Measurements from ENCODE around the gene MYOG. TPM values are rescaled to one million over a fixed set of nuclear protein-coding genes. Genes with fewer than 3 reads are reported as not detected.

Gene MYOG
- total and polyA plus RNA-seq, 2 donors (not counting 1 experiment from before 2014, with no cell fraction given): not detected

DNA sequence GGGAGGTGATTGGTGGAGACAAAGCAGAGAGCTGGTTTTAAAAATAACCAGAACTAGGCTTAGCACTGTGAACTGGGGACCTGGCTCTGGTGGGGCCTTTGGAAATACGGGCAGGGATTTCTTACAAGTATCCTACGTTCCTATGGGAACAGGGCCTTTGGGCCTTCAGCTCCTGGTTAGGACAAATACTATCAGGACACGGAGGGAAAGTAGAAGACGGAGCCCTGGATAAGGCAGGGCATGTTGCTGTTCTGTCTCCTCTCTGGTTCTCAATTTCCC, 5.3 kb upstream of the MYOG start:
- Mint-ChIP-seq H3K4me3 (no peak overlapping the region), H3K27me3 (peaks cover 35% of the 10 kb centered on the region), H3K4me1 (no peaks in the 10 kb centered on the region), H3K9me3 (ENCODE audit: insufficient read depth) (peaks cover 14% of the 10 kb centered on the region), H3K27ac (no peak overlapping the region)
- Histone ChIP-seq H3K4me3 (ENCODE audit: control extremely low read depth in 1 of 5, extremely low read depth in 1 of 5, insufficient read depth in 1 of 5, low read depth in 2 of 5, low read length in 4 of 5) (no peak overlapping the region), H3K27ac (ENCODE audit: low read length in 2 of 2) (no peak overlapping the region), H3K79me2 (ENCODE audit: control insufficient read depth, insufficient read depth, low read length) (no peaks in the 10 kb centered on the region), H4K20me1 (ENCODE audit: control insufficient read depth, insufficient read depth, low read length, poor library complexity, severe bottlenecking) (no peaks in the 10 kb centered on the region), H3K4me2 (replicated peaks; ENCODE audit: low read depth, low read length, poor library complexity, severe bottlenecking) (no peak overlapping the region), H3K4me1 (ENCODE audit: control insufficient read depth in 2 of 2, insufficient read depth in 2 of 2, low read length in 2 of 2) (no peaks in the 10 kb centered on the region), H3K36me3 (replicated peaks in 1 of 2; ENCODE audit: control extremely low read depth in 1 of 2, control insufficient read depth in 1 of 2, extremely low read depth in 1 of 2, insufficient read depth in 2 of 2, low read length in 1 of 2) (no peaks in the 10 kb centered on the region), H3K9ac (ENCODE audit: low read length) (no peak overlapping the region), H2AFZ (ENCODE audit: insufficient read depth, low read depth, low read length, poor library complexity, severe bottlenecking) (no peak overlapping the region), H3K9me3 (ENCODE audit: control extremely low read depth in 1 of 3, control insufficient read depth in 2 of 3, insufficient read depth in 1 of 3, low read length in 2 of 3) (peaks cover 6 to 17% (median 8%) of the 10 kb centered on the region in 3 donors), H3K27me3 (replicated peaks in 1 of 4; ENCODE audit: control extremely low read depth in 1 of 4, control insufficient read depth in 3 of 4, insufficient read depth in 4 of 4, low read length in 3 of 4) (peaks cover 0 to 3% (median 1%) of the 10 kb centered on the region in 4 experiments)
- TF ChIP-seq, protein P1, sequence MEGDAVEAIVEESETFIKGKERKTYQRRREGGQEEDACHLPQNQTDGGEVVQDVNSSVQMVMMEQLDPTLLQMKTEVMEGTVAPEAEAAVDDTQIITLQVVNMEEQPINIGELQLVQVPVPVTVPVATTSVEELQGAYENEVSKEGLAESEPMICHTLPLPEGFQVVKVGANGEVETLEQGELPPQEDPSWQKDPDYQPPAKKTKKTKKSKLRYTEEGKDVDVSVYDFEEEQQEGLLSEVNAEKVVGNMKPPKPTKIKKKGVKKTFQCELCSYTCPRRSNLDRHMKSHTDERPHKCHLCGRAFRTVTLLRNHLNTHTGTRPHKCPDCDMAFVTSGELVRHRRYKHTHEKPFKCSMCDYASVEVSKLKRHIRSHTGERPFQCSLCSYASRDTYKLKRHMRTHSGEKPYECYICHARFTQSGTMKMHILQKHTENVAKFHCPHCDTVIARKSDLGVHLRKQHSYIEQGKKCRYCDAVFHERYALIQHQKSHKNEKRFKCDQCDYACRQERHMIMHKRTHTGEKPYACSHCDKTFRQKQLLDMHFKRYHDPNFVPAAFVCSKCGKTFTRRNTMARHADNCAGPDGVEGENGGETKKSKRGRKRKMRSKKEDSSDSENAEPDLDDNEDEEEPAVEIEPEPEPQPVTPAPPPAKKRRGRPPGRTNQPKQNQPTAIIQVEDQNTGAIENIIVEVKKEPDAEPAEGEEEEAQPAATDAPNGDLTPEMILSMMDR (IDR thresholded peaks at IDR 0.05): no peak
- no peak for TF ChIP-seq EZH2 (IDR thresholded peaks at IDR 0.05; ENCODE audit: borderline replicate concordance, insufficient read depth, low read depth, low read length, poor library complexity, severe bottlenecking)
- ATAC-seq (ENCODE audit: low read depth): no peak
- intact Hi-C loops (cut with micrococcal nuclease): no loop called here
- CTCF ChIA-PET: interaction anchor here (0.7 kb wide), 1 partner anchor 1661 kb away, joined by 5 read pairs; no protein-coding TSS in a partner anchor
- WGBS (ENCODE audit: insufficient coverage): 100% methylated on average over 2 of the region's 4 CpGs
- DNase-seq: no peak
- POLR2A ChIA-PET: no interaction called here

DNA sequence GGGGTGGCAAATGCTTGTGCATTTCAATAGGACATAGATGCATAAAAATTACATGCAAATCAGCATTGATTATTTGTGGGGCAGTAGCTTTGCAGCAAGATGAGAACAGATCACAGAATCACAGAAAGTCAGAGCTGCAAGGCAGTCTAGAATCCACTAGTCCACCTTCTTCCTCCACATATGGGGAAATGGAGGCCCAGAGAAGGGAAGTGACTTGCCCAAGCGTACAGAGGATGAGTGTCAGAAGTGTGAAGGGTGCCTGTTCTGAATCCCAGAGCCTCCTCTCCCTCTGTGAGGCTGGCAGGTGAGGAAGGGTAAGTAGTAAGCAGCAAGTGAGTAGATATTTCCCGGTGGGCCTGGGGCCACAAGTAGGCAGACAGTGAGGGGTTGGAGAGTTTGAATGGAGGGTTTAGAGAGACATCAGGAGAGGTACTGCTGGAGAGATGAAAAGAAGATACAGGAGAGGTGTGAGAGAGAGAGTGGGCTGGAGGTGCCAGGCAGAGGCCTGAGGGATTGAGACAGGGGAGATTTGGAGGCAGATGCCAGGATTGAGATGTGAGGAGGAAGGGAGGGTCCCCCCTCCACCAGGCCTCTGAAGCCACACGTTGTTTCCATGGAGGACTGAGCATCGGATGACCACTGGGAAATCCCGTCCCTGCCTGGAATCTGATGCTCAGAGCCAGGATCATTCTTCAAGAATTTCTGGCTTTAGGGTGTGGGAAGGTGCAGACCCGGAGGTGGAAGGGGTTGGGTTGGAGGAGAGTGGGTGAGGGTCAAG, 4.8 kb upstream of the MYOG start:
- H3K4me3 ChIP-seq (ENCODE audit: control extremely low read depth in 1 of 5, extremely low read depth in 1 of 5, insufficient read depth in 1 of 5, low read depth in 2 of 5, low read length in 4 of 5): no peak overlapping the region
- TF ChIP-seq EZH2 (IDR thresholded peaks at IDR 0.05; ENCODE audit: borderline replicate concordance, insufficient read depth, low read depth, low read length, poor library complexity, severe bottlenecking): no peak
- TF ChIP-seq, protein P1 (IDR thresholded peaks at IDR 0.05): no peak
- peaks cover 35% of the 10 kb centered on the region for H3K27me3 Mint-ChIP-seq

More for the DNA sequence above, 4.8 kb upstream of the MYOG start:
- ChIA-PET CTCF (interaction anchor here (0.7 kb wide), 1 partner anchor 1661 kb away, joined by 5 read pairs; no protein-coding TSS in a partner anchor), POLR2A (no interaction called here)
- H3K79me2 ChIP-seq (ENCODE audit: control insufficient read depth, insufficient read depth, low read length): no peaks in the 10 kb centered on the region
- intact Hi-C loops (cut with micrococcal nuclease): no loop called here
- H3K4me1 ChIP-seq (ENCODE audit: control insufficient read depth in 2 of 2, insufficient read depth in 2 of 2, low read length in 2 of 2): no peaks in the 10 kb centered on the region
- no peak overlapping the region for H3K4me3 Mint-ChIP-seq
- no peak overlapping the region for H2AFZ ChIP-seq (ENCODE audit: insufficient read depth, low read depth, low read length, poor library complexity, severe bottlenecking)
- H3K27ac ChIP-seq (ENCODE audit: low read length in 2 of 2): no peak overlapping the region
- H3K9me3 ChIP-seq (ENCODE audit: control extremely low read depth in 1 of 3, control insufficient read depth in 2 of 3, insufficient read depth in 1 of 3, low read length in 2 of 3): peaks cover 6 to 13% (median 8%) of the 10 kb centered on the region in 3 donors
- ATAC-seq (ENCODE audit: low read depth): no peak
- no peaks in the 10 kb centered on the region for H3K36me3 ChIP-seq (replicated peaks in 1 of 2; ENCODE audit: control extremely low read depth in 1 of 2, control insufficient read depth in 1 of 2, extremely low read depth in 1 of 2, insufficient read depth in 2 of 2, low read length in 1 of 2)
- no peak overlapping the region for H3K27ac Mint-ChIP-seq
- H3K4me2 ChIP-seq (replicated peaks; ENCODE audit: low read depth, low read length, poor library complexity, severe bottlenecking): no peak overlapping the region
- no peak overlapping the region for H3K9ac ChIP-seq (ENCODE audit: low read length)
- H3K4me1 Mint-ChIP-seq: no peaks in the 10 kb centered on the region
- H3K9me3 Mint-ChIP-seq (ENCODE audit: insufficient read depth): peaks cover 13% of the 10 kb centered on the region
- WGBS (ENCODE audit: insufficient coverage): 77% methylated on average over 6 of the region's 6 CpGs
- no peaks in the 10 kb centered on the region for H4K20me1 ChIP-seq (ENCODE audit: control insufficient read depth, insufficient read depth, low read length, poor library complexity, severe bottlenecking)
- no peak for DNase-seq
- peaks cover 0 to 3% (median 1%) of the 10 kb centered on the region in 4 experiments for H3K27me3 ChIP-seq (replicated peaks in 1 of 4; ENCODE audit: control extremely low read depth in 1 of 4, control insufficient read depth in 3 of 4, insufficient read depth in 4 of 4, low read length in 3 of 4)
